GM12878 (cell line): ENCODE results near the gene NTN1. TPM values are rescaled to one million over a fixed set of nuclear protein-coding genes. Genes with fewer than 3 reads are reported as not detected.
A peak's percentile ranks its signal among the peaks of the same experiment; 100 is the strongest.

ENCODE experiments used
- BCL3 ChIP-seq: IDR thresholded peaks from 2 replicates; pipeline ENCODE4 v1.6.1; 2011; ENCODE audit warnings: borderline replicate concordance, low read depth, mild to moderate bottlenecking, moderate library complexity, low read length; ENCODE audit not compliant: insufficient read depth, poor library complexity, severe bottlenecking
- CBFB ChIP-seq: IDR thresholded peaks from 2 replicates; pipeline ENCODE4 v1.6.1; 2016; ENCODE audit warnings: antibody characterized with exemption, low read depth
- EED ChIP-seq: sonication (generic); IDR thresholded peaks from 2 replicates; pipeline ENCODE4 v1.6.1; 2016; ENCODE audit warnings: antibody characterized with exemption, low read depth
- EZH2 ChIP-seq: IDR thresholded peaks from 2 replicates; pipeline ENCODE4 v1.6.1; 2012; ENCODE audit warnings: low read depth, mild to moderate bottlenecking, control low read depth, inconsistent platforms, low read length, borderline replicate concordance; ENCODE audit not compliant: control insufficient read depth
- FOS ChIP-seq: IDR thresholded peaks from 3 replicates; pipeline ENCODE4 v1.6.1; 2011; ENCODE audit warnings: borderline replicate concordance; ENCODE audit not compliant: insufficient read length; ENCODE audit errors: extremely low read depth
- GABPA ChIP-seq: IDR thresholded peaks from 2 replicates; pipeline ENCODE4 v1.6.1; 2014; ENCODE audit warnings: antibody characterized with exemption, low read depth, mild to moderate bottlenecking, inconsistent platforms
- IKZF2 ChIP-seq, 2 experiments: fragments of 450-650 bp; IDR thresholded peaks; 2 replicates each; pipeline ENCODE4 v1.6.1; 2017; ENCODE audit warnings: mild to moderate bottlenecking in 2 of 2, moderate library complexity in 2 of 2
- JUNB ChIP-seq: IDR thresholded peaks from 2 replicates; pipeline ENCODE4 v1.6.1; 2016; ENCODE audit warnings: antibody characterized with exemption, mild to moderate bottlenecking
- MEF2B ChIP-seq: fragments of 450-650 bp; IDR thresholded peaks from 2 replicates; pipeline ENCODE4 v1.6.1; 2018; ENCODE audit warnings: mild to moderate bottlenecking, moderate library complexity; ENCODE audit not compliant: partially characterized antibody, poor library complexity, severe bottlenecking
- MLLT1 ChIP-seq: fragments of 450-650 bp; IDR thresholded peaks from 2 replicates; pipeline ENCODE4 v1.6.1; 2016; ENCODE audit warnings: mild to moderate bottlenecking
- MTA2 ChIP-seq: fragments of 450-650 bp; IDR thresholded peaks from 2 replicates; pipeline ENCODE4 v1.6.1; 2016; ENCODE audit warnings: low read depth, mild to moderate bottlenecking, moderate library complexity
- PAX5 ChIP-seq: IDR thresholded peaks from 2 replicates; pipeline ENCODE4 v1.6.1; 2011; ENCODE audit warnings: low read depth, low read length, borderline replicate concordance
- POLR2AphosphoS2 ChIP-seq: IDR thresholded peaks from 2 replicates; pipeline ENCODE4 v1.6.1; 2011; ENCODE audit warnings: low read depth, mild to moderate bottlenecking, low read length, improper control_type of control experiment, moderate library complexity
- RAD21 ChIP-seq: IDR thresholded peaks from 2 replicates; pipeline ENCODE4 v1.6.1; 2011; ENCODE audit warnings: mild to moderate bottlenecking, low read depth, low read length, moderate library complexity; ENCODE audit not compliant: insufficient read depth
- RAD51 ChIP-seq: fragments of 450-650 bp; IDR thresholded peaks from 2 replicates; pipeline ENCODE4 v1.6.1; 2016; ENCODE audit warnings: moderate library complexity, mild to moderate bottlenecking, inconsistent platforms
- RUNX3 ChIP-seq: IDR thresholded peaks from 2 replicates; pipeline ENCODE4 v1.6.1; 2012; ENCODE audit warnings: low read length, inconsistent platforms
- SIX5 ChIP-seq: IDR thresholded peaks from 2 replicates; pipeline ENCODE4 v1.6.1; 2011; ENCODE audit warnings: mild to moderate bottlenecking, low read depth, low read length, moderate library complexity; ENCODE audit not compliant: severe bottlenecking
- SREBF1 ChIP-seq: IDR thresholded peaks from 2 replicates; pipeline ENCODE4 v1.6.1; 2012; ENCODE audit warnings: mild to moderate bottlenecking, low read length
- YBX1 ChIP-seq: fragments of 450-650 bp; IDR thresholded peaks from 2 replicates; pipeline ENCODE4 v1.6.1; 2016; ENCODE audit warnings: antibody characterized with exemption
- YY1 ChIP-seq: IDR thresholded peaks from 2 replicates; pipeline ENCODE4 v1.6.1; 2011; ENCODE audit warnings: low read depth, mild to moderate bottlenecking, low read length
- polyA plus RNA-seq, 11 experiments: library from polyadenylated mRNA; depleted of rRNA in 4 of 11; unstranded in 6 of 11; stranded (reverse) in 5 of 11; fragments of >200 nt; fragmentation: Nextera tagmentation in 4 of 11; fragmentation: Illumina TruSeq in 1 of 11; extraction: Ambion mirVana in 4 of 11; extraction: Trizol in 1 of 11; gene quantifications; 1 replicate in 1 of 11; 2 replicates in 10 of 11; pipeline versions ENCODE4 v1.2.1 to v1.2.3, GENCODE V29; 2011 to 2016; ENCODE audit warnings: inconsistent platforms in 2 of 11, missing spikeins in 2 of 11, low read depth in 1 of 11
- total RNA-seq, 4 experiments: library from RNA; depleted of rRNA in 3 of 4; stranded (reverse); fragments of >200 nt in 3 of 4; fragmentation: Illumina TruSeq in 1 of 4; extraction: Trizol in 1 of 4; gene quantifications; 2 replicates each; pipeline versions ENCODE4 v1.2.1 to v1.2.3, GENCODE V29; 2013 to 2021
- TF ChIP-seq, protein P1 (sequence below): IDR thresholded peaks from 2 replicates; pipeline ENCODE4 v1.6.1; 2011; ENCODE audit warnings: mild to moderate bottlenecking, low read depth, low read length, moderate library complexity; ENCODE audit not compliant: insufficient replicate concordance
- TF ChIP-seq, protein P2 (sequence below): IDR thresholded peaks from 2 replicates; pipeline ENCODE4 v1.6.1; 2012; ENCODE audit warnings: mild to moderate bottlenecking, low read depth, low read length

The NTN1 gene
- total and polyA plus RNA-seq, 10 of the 15 experiments (the other 5 are each of a cell fraction or from before 2014, with no cell fraction given), result 0.02 to 0.89 (median 0.35) TPM

- TF ChIP-seq EZH2 (no peak), YY1 (no peak), MEF2B (peak; percentile 61), IKZF2 (IDR thresholded peaks at IDR 0.05) (peak; percentile 40 to 44; a peak in 2 of 4 replicates), CBFB (peak; percentile 89), YBX1 (no peak), PAX5 (peak; percentile 71), RAD21 (no peak), FOS (no peak), POLR2AphosphoS2 (no peak), MLLT1 (no peak), JUNB (peak; percentile 93), GABPA (peak; percentile 58; the same call in 1 of the 2 replicates), EED (peak; percentile 68; the same call in 1 of the 2 replicates), RUNX3 (peak; percentile 98), BCL3 (peak; percentile 61), SIX5 (no peak), RAD51 (no peak), MTA2 (peak; percentile 83), SREBF1 (no peak)
- TF ChIP-seq, protein P1, sequence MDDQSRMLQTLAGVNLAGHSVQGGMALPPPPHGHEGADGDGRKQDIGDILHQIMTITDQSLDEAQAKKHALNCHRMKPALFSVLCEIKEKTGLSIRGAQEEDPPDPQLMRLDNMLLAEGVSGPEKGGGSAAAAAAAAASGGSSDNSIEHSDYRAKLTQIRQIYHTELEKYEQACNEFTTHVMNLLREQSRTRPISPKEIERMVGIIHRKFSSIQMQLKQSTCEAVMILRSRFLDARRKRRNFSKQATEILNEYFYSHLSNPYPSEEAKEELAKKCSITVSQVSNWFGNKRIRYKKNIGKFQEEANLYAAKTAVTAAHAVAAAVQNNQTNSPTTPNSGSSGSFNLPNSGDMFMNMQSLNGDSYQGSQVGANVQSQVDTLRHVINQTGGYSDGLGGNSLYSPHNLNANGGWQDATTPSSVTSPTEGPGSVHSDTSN, result no peak
- TF ChIP-seq, protein P2, sequence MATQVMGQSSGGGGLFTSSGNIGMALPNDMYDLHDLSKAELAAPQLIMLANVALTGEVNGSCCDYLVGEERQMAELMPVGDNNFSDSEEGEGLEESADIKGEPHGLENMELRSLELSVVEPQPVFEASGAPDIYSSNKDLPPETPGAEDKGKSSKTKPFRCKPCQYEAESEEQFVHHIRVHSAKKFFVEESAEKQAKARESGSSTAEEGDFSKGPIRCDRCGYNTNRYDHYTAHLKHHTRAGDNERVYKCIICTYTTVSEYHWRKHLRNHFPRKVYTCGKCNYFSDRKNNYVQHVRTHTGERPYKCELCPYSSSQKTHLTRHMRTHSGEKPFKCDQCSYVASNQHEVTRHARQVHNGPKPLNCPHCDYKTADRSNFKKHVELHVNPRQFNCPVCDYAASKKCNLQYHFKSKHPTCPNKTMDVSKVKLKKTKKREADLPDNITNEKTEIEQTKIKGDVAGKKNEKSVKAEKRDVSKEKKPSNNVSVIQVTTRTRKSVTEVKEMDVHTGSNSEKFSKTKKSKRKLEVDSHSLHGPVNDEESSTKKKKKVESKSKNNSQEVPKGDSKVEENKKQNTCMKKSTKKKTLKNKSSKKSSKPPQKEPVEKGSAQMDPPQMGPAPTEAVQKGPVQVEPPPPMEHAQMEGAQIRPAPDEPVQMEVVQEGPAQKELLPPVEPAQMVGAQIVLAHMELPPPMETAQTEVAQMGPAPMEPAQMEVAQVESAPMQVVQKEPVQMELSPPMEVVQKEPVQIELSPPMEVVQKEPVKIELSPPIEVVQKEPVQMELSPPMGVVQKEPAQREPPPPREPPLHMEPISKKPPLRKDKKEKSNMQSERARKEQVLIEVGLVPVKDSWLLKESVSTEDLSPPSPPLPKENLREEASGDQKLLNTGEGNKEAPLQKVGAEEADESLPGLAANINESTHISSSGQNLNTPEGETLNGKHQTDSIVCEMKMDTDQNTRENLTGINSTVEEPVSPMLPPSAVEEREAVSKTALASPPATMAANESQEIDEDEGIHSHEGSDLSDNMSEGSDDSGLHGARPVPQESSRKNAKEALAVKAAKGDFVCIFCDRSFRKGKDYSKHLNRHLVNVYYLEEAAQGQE, result no peak
Measured at GRCh38 chr17:8981443-8981842, 39.9 kb upstream of the NTN1 start (continued).
